CD4-positive, alpha-beta T cell treated with Interleukin-17A for 1 hour (primary cell): ENCODE results near the gene CIDEB.
"Not testable (repeated sequence)": the region's sequence is repeated elsewhere in the genome, so short reads cannot be mapped to it uniquely, and the experiment has no call there.

ENCODE experiments used
- DNase-seq: peaks from one replicate; pipeline ENCODE4 v3.0.0-alpha.2; 2020

CIDEB gene

GRCh38 chr14:24307575-24308341 is at the start of gene CIDEB:
TSS of gene CIDEB (minus strand) at chr14:24307977. CDS start at chr14:24307858, 119 bp downstream.
- peak; percentile 75 for DNase-seq

GRCh38 chr14:24356208-24356607 is 48.4 kb upstream of the CIDEB start:
- no peak for DNase-seq

GRCh38 chr14:24355009-24355408 is 47.2 kb upstream of the CIDEB start:
- DNase-seq, result no peak

- not testable (repeated sequence) for DNase-seq
Measured at GRCh38 chr14:24354482-24354825, 46.7 kb upstream of the CIDEB start.

- no peak for DNase-seq
Measured at GRCh38 chr14:24353559-24354481, 46.0 kb upstream of the CIDEB start.

GRCh38 chr14:24351517-24351916 is 43.7 kb upstream of the CIDEB start:
- DNase-seq, result no peak

GRCh38 chr14:24349742-24350141 is 42.0 kb upstream of the CIDEB start:
- DNase-seq, result no peak

GRCh38 chr14:24348186-24348585 is 40.4 kb upstream of the CIDEB start:
- no peak for DNase-seq

GRCh38 chr14:24347134-24347533 is 39.4 kb upstream of the CIDEB start:
- no peak for DNase-seq

GRCh38 chr14:24343795-24344660 is 36.3 kb upstream of the CIDEB start:
- no peak for DNase-seq

- no peak for DNase-seq
Measured at GRCh38 chr14:24342889-24343288, 35.1 kb upstream of the CIDEB start.

GRCh38 chr14:24340606-24341005 is 32.8 kb upstream of the CIDEB start:
- no peak for DNase-seq

GRCh38 chr14:24339284-24340151 is 31.7 kb upstream of the CIDEB start, which contains the start of gene RIPK3:
TSS of gene RIPK3 (minus strand) at chr14:24339991. CDS start at chr14:24339826, 165 bp downstream.
- peak; percentile 70 for DNase-seq

- DNase-seq, result no peak
Measured at GRCh38 chr14:24338843-24339242, 31.1 kb upstream of the CIDEB start.

- no peak for DNase-seq
Measured at GRCh38 chr14:24337824-24338175, 30.0 kb upstream of the CIDEB start.

- DNase-seq, result no peak
Measured at GRCh38 chr14:24337144-24337823, 29.5 kb upstream of the CIDEB start.

GRCh38 chr14:24335461-24336171 is 27.8 kb upstream of the CIDEB start:
- no peak for DNase-seq

GRCh38 chr14:24334431-24335291 is 26.9 kb upstream of the CIDEB start, which contains the start of gene ADCY4:
TSS of gene ADCY4 (minus strand) at chr14:24335071. CDS start at chr14:24334652, 419 bp downstream.
- no peak for DNase-seq

GRCh38 chr14:24332268-24332993 is 24.7 kb upstream of the CIDEB start:
- peak; percentile 94 for DNase-seq
